Activated naive CD8-positive, alpha-beta T cell (primary cell): ENCODE measurements around the gene NUDT15.
A peak's percentile ranks its signal among the peaks of the same experiment; 100 is the strongest.

Source experiments
- H3K27ac Mint-ChIP-seq: one replicate; pipeline ENCODE4 v1.8.0; 2021; ENCODE audit warnings: mixed read lengths
- H3K27me3 Mint-ChIP-seq: one replicate; pipeline ENCODE4 v1.8.0; 2021; ENCODE audit warnings: mixed read lengths
- H3K36me3 Mint-ChIP-seq: one replicate; pipeline ENCODE4 v1.8.0; 2021; ENCODE audit warnings: mixed read lengths
- H3K4me1 Mint-ChIP-seq: one replicate; pipeline ENCODE4 v1.8.0; 2021; ENCODE audit warnings: low read depth, mixed read lengths
- H3K4me3 Mint-ChIP-seq: one replicate; pipeline ENCODE4 v1.8.0; 2021; ENCODE audit warnings: mild to moderate bottlenecking, mixed read lengths
- H3K9me3 Mint-ChIP-seq: one replicate; pipeline ENCODE4 v1.8.0; 2021; ENCODE audit warnings: low read depth, mixed read lengths

NUDT15 gene

GRCh38 chr13:48068036-48068435, 30.5 kb downstream of the NUDT15 start:
- no peak overlapping the region for H3K4me3 Mint-ChIP-seq
- peaks cover 2% of the 10 kb centered on the region for H3K4me1 Mint-ChIP-seq
- H3K27me3 Mint-ChIP-seq: no peaks in the 10 kb centered on the region
- peaks cover 35% of the 10 kb centered on the region for H3K36me3 Mint-ChIP-seq
- H3K27ac Mint-ChIP-seq: no peak overlapping the region
- H3K9me3 Mint-ChIP-seq: peaks cover 3% of the 10 kb centered on the region

- peaks cover 2% of the 10 kb centered on the region for H3K4me1 Mint-ChIP-seq
- no peaks in the 10 kb centered on the region for H3K27me3 Mint-ChIP-seq
- no peak overlapping the region for H3K27ac Mint-ChIP-seq
- peaks cover 35% of the 10 kb centered on the region for H3K36me3 Mint-ChIP-seq
- peaks cover 3% of the 10 kb centered on the region for H3K9me3 Mint-ChIP-seq
- no peak overlapping the region for H3K4me3 Mint-ChIP-seq
These were observed 31.4 kb downstream of the NUDT15 start for GRCh38 chr13:48068952-48069351.

GRCh38 chr13:48069573-48069972, 32.0 kb downstream of the NUDT15 start:
- Mint-ChIP-seq H3K9me3 (peaks cover 3% of the 10 kb centered on the region), H3K36me3 (peaks cover 35% of the 10 kb centered on the region)

GRCh38 chr13:48070942-48071341, 33.4 kb downstream of the NUDT15 start:
- no peak overlapping the region for H3K27ac Mint-ChIP-seq
- H3K9me3 Mint-ChIP-seq: peaks cover 3% of the 10 kb centered on the region
- H3K4me1 Mint-ChIP-seq: peaks cover 2% of the 10 kb centered on the region

More at GRCh38 chr13:48069573-48069972, 32.0 kb downstream of the NUDT15 start:
- Mint-ChIP-seq H3K4me1 (peaks cover 2% of the 10 kb centered on the region), H3K27ac (no peak overlapping the region), H3K4me3 (no peak overlapping the region), H3K27me3 (no peaks in the 10 kb centered on the region)

GRCh38 chr13:48072304-48072703, 34.8 kb downstream of the NUDT15 start:
- H3K36me3 Mint-ChIP-seq: peaks cover 40% of the 10 kb centered on the region
- H3K9me3 Mint-ChIP-seq: peaks cover 3% of the 10 kb centered on the region
- H3K4me3 Mint-ChIP-seq: no peak overlapping the region
- H3K4me1 Mint-ChIP-seq: no peaks in the 10 kb centered on the region
- H3K27ac Mint-ChIP-seq: no peak overlapping the region
- H3K27me3 Mint-ChIP-seq: no peaks in the 10 kb centered on the region

More at GRCh38 chr13:48070942-48071341, 33.4 kb downstream of the NUDT15 start:
- Mint-ChIP-seq H3K4me3 (no peak overlapping the region), H3K27me3 (no peaks in the 10 kb centered on the region), H3K36me3 (peaks cover 37% of the 10 kb centered on the region)

- Mint-ChIP-seq H3K4me3 (no peak overlapping the region), H3K4me1 (no peaks in the 10 kb centered on the region), H3K27me3 (no peaks in the 10 kb centered on the region), H3K36me3 (peaks cover 39% of the 10 kb centered on the region), H3K9me3 (peaks cover 3% of the 10 kb centered on the region), H3K27ac (no peak overlapping the region)
These were observed 35.3 kb downstream of the NUDT15 start for GRCh38 chr13:48072787-48073186.

GRCh38 chr13:48074006-48074405, 36.5 kb downstream of the NUDT15 start:
- peaks cover 36% of the 10 kb centered on the region for H3K36me3 Mint-ChIP-seq
- no peak overlapping the region for H3K27ac Mint-ChIP-seq
- no peak overlapping the region for H3K4me3 Mint-ChIP-seq
- no peaks in the 10 kb centered on the region for H3K27me3 Mint-ChIP-seq
- peaks cover 3% of the 10 kb centered on the region for H3K9me3 Mint-ChIP-seq
- peaks cover 2% of the 10 kb centered on the region for H3K4me1 Mint-ChIP-seq

- Mint-ChIP-seq H3K4me1 (peaks cover 2% of the 10 kb centered on the region), H3K27me3 (no peaks in the 10 kb centered on the region), H3K36me3 (peaks cover 19% of the 10 kb centered on the region), H3K27ac (no peak overlapping the region), H3K9me3 (no peaks in the 10 kb centered on the region), H3K4me3 (no peak overlapping the region)
These were observed 40.7 kb downstream of the NUDT15 start for GRCh38 chr13:48078251-48078656.

GRCh38 chr13:48081739-48082138, 44.2 kb downstream of the NUDT15 start:
- Mint-ChIP-seq H3K36me3 (peaks cover 14% of the 10 kb centered on the region), H3K4me1 (peaks cover 3% of the 10 kb centered on the region), H3K27ac (no peak overlapping the region), H3K9me3 (no peaks in the 10 kb centered on the region), H3K27me3 (no peaks in the 10 kb centered on the region), H3K4me3 (no peak overlapping the region)

GRCh38 chr13:48086272-48086671, 48.7 kb downstream of the NUDT15 start:
- Mint-ChIP-seq H3K27me3 (no peaks in the 10 kb centered on the region), H3K9me3 (no peaks in the 10 kb centered on the region), H3K4me1 (peaks cover 21% of the 10 kb centered on the region), H3K4me3 (no peak overlapping the region), H3K27ac (no peak overlapping the region), H3K36me3 (peaks cover 6% of the 10 kb centered on the region)

GRCh38 chr13:48093588-48093987, 56.1 kb downstream of the NUDT15 start:
- Mint-ChIP-seq H3K4me1 (peaks cover 51% of the 10 kb centered on the region), H3K27ac (no peak overlapping the region), H3K9me3 (no peaks in the 10 kb centered on the region), H3K4me3 (peak overlapping the region; percentile 98), H3K36me3 (no peaks in the 10 kb centered on the region), H3K27me3 (no peaks in the 10 kb centered on the region)

- H3K36me3 Mint-ChIP-seq: no peaks in the 10 kb centered on the region
- H3K4me1 Mint-ChIP-seq: peaks cover 46% of the 10 kb centered on the region
- H3K4me3 Mint-ChIP-seq: peak overlapping the region; percentile 98
- no peaks in the 10 kb centered on the region for H3K9me3 Mint-ChIP-seq
- peak overlapping the region; percentile 92 for H3K27ac Mint-ChIP-seq
- no peaks in the 10 kb centered on the region for H3K27me3 Mint-ChIP-seq
These were observed 56.9 kb downstream of the NUDT15 start for GRCh38 chr13:48094404-48094780.

GRCh38 chr13:48094781-48095502, 57.4 kb downstream of the NUDT15 start, which contains the start of gene MED4:
Gene MED4, minus strand, starts transcription at chr13:48095104. Its CDS starts 26 bp downstream, at chr13:48095078.
- Mint-ChIP-seq H3K9me3 (no peaks in the 10 kb centered on the region), H3K4me3 (peak within 1 kb of the TSS; percentile 98), H3K27me3 (no peaks in the 10 kb centered on the region), H3K36me3 (no peaks in the 10 kb centered on the region), H3K4me1 (peaks cover 42% of the 10 kb centered on the region), H3K27ac (peak within 1 kb of the TSS; percentile 92)

- H3K27ac Mint-ChIP-seq: no peak overlapping the region
- no peak overlapping the region for H3K4me3 Mint-ChIP-seq
- no peaks in the 10 kb centered on the region for H3K27me3 Mint-ChIP-seq
- no peaks in the 10 kb centered on the region for H3K36me3 Mint-ChIP-seq
- H3K9me3 Mint-ChIP-seq: no peaks in the 10 kb centered on the region
- peaks cover 27% of the 10 kb centered on the region for H3K4me1 Mint-ChIP-seq
These were observed 59.1 kb downstream of the NUDT15 start for GRCh38 chr13:48096670-48097069.
